Brain microvascular endothelial cell (primary cell): ENCODE results near the gene S100A13.

Experiments used
- DNase-seq: peaks from one replicate; pipeline ENCODE4 v3.0.0-alpha.2; 2020
- H3K27ac ChIP-seq: fragments of 250-450 bp; sonication (Bioruptor Pico); 2 replicates; pipeline ENCODE4 v1.5.1; 2020; ENCODE audit warnings: mild to moderate bottlenecking, moderate library complexity
- H3K27me3 ChIP-seq: fragments of 250-450 bp; sonication (Bioruptor Pico); replicated peaks from 2 replicates; pipeline ENCODE4 v1.5.1; 2020; ENCODE audit warnings: mild to moderate bottlenecking
- H3K36me3 ChIP-seq: fragments of 250-450 bp; sonication (Bioruptor Pico); replicated peaks from 2 replicates; pipeline ENCODE4 v1.5.1; 2020; ENCODE audit warnings: mild to moderate bottlenecking
- H3K4me3 ChIP-seq: 2 replicates; pipeline ENCODE4 v1.5.1; 2011; ENCODE audit warnings: low read depth, mild to moderate bottlenecking, control low read depth, low read length, moderate library complexity
- in situ Hi-C: cut with HindIII; loops from 2 replicates; pipeline ENCODE4 v1.10.0; 2017; ENCODE audit warnings: low sequenced_read_pairs, low pct_ligation_motif_present
- TF ChIP-seq, protein P1 (sequence below): IDR thresholded peaks from 2 replicates; pipeline ENCODE4 v1.5.1; 2011; ENCODE audit warnings: low read depth, mild to moderate bottlenecking, moderate library complexity, low read length, control low read depth, inconsistent platforms; ENCODE audit errors: missing control alignments

Gene S100A13

GRCh38 chr1:153659656-153660055 lies 32.4 kb upstream of the S100A13 start:
- DNase-seq, result no peak
- Histone ChIP-seq H3K27me3 (no peaks in the 10 kb centered on the region), H3K4me3 (peak overlapping the region; percentile 84), H3K36me3 (peaks cover 39% of the 10 kb centered on the region), H3K27ac (no peak overlapping the region)
- in situ Hi-C loops, result no loop called here
- TF ChIP-seq, protein P1, sequence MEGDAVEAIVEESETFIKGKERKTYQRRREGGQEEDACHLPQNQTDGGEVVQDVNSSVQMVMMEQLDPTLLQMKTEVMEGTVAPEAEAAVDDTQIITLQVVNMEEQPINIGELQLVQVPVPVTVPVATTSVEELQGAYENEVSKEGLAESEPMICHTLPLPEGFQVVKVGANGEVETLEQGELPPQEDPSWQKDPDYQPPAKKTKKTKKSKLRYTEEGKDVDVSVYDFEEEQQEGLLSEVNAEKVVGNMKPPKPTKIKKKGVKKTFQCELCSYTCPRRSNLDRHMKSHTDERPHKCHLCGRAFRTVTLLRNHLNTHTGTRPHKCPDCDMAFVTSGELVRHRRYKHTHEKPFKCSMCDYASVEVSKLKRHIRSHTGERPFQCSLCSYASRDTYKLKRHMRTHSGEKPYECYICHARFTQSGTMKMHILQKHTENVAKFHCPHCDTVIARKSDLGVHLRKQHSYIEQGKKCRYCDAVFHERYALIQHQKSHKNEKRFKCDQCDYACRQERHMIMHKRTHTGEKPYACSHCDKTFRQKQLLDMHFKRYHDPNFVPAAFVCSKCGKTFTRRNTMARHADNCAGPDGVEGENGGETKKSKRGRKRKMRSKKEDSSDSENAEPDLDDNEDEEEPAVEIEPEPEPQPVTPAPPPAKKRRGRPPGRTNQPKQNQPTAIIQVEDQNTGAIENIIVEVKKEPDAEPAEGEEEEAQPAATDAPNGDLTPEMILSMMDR, result no peak

DNA sequence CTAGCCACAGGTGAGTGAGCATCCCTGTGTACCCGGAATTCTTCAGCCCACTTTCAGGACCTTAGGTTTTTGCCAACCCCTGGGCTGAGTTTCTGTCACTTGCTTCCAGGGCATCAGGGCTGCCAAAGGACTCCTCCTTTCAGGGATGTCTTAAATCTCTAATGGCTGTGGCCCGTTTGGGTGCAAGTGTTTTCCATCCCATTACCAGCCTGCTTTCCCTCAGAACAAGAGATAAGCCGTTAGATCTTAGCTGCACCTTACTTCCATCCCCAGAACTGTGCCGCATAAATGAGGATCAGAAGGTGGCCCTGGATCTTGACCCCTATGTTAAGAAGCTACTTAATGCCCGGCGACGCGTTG lies 31.9 kb upstream of the S100A13 start:
- TF ChIP-seq, protein P1, result no peak
- Histone ChIP-seq H3K4me3 (peak overlapping the region; percentile 84), H3K27me3 (no peaks in the 10 kb centered on the region), H3K36me3 (peaks cover 34% of the 10 kb centered on the region), H3K27ac (peak overlapping the region; percentile 92)
- DNase-seq, result no peak
- in situ Hi-C loops, result no loop called here

- TF ChIP-seq, protein P1, result peak; percentile 14
- no peaks in the 10 kb centered on the region for H3K27me3 ChIP-seq
- peaks cover 29% of the 10 kb centered on the region for H3K36me3 ChIP-seq
- peak within 1 kb of the TSS; percentile 84 for H3K4me3 ChIP-seq
- DNase-seq, result peak; percentile 87
- peak within 1 kb of the TSS; percentile 92 for H3K27ac ChIP-seq
- in situ Hi-C loops, result no loop called here
These were observed 31.3 kb upstream of the S100A13 start, which contains the start of gene SNAPIN for GRCh38 chr1:153658400-153659174. TSS of gene SNAPIN (plus strand) at chr1:153658703. CDS start at chr1:153658744, 41 bp downstream.

DNA sequence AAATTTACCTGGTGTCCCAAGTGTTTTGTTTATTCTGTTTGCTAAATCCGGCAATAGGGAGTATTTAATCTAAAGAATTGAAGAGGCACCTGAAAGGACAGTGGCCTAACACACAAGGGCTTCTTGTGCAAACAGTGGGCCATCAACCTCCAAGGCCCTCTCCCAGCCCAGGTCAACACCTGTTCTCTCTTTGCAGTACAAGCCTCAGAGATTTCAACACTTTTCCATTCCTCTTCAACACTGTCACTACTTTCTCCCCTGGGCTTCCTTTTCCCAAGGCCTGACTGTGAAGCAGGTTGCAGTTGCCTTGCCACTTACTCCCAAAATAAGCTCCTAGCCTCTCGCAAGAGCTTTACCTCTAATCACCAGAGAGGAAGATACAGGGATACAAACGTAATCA lies 28.0 kb upstream of the S100A13 start:
- no peak overlapping the region for H3K4me3 ChIP-seq
- TF ChIP-seq, protein P1, result no peak
- H3K27me3 ChIP-seq, result no peaks in the 10 kb centered on the region
- no peak overlapping the region for H3K27ac ChIP-seq
- no peak for DNase-seq
- in situ Hi-C loops, result no loop called here
- peaks cover 2% of the 10 kb centered on the region for H3K36me3 ChIP-seq

DNA sequence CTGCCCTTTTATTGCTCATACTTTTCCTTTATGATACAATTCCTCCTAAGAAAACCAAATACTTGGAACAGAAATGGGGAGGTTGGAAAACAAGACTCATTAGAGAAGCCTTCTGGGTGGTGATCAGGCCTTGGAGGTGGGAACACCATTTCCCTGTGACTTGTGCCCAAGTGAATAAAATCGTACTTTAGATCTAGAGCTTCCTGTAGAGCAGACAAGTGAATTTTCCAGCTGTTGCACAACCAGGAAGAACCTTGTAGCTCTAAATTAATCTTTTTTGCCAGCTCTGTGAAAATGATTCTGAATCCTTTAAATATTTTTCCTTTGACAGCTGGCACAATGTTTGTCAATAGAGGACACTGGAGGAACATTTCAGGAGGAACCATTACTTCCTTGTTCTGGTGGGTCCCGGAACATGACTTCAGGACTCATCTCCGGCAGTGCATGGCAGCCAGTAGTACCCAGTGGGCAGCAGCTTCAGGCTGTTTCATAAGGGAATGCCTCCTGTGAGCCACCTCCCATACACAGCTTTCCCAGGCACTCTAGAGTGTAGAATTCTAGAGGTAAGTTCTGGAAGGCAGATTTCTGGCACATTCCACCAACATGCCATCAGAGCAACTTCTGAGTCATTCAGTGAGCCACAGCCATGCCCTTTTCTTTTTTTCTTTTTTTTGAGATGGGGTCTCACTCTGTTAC lies 25.6 kb upstream of the S100A13 start:
- Histone ChIP-seq H3K4me3 (no peak overlapping the region), H3K27ac (no peak overlapping the region), H3K36me3 (no peaks in the 10 kb centered on the region), H3K27me3 (no peaks in the 10 kb centered on the region)
- in situ Hi-C loops, result no loop called here
- TF ChIP-seq, protein P1, result no peak
- DNase-seq, result peak; percentile 31
